Activated T-cell treated with anti-CD3 and anti-CD28 coated beads, Interleukin-2, amount 50 U/mL, for 72 hours (primary cell): ENCODE data around the gene LIMS2. TPM values are rescaled to one million over a fixed set of nuclear protein-coding genes. Genes with fewer than 3 reads are reported as not detected.

Experiments
- ATAC-seq, 2 donors: fragments of 150-1000 bp; cut with Tn5 transposase; replicated peaks in 1 of 2; 2 replicates each; pipeline ENCODE4 v1.10.0; 2021; ENCODE audit warnings: moderate library complexity in 2 of 2, mild to moderate bottlenecking in 1 of 2
- DNase-seq, 2 donors: peaks; one replicate each; pipeline ENCODE4 v3.0.0; 2021 to 2022; ENCODE audit warnings: mixed read lengths in 1 of 2
- H3K27ac Mint-ChIP-seq: one replicate; pipeline ENCODE4 v1.8.0; 2022; ENCODE audit warnings: mild to moderate bottlenecking, moderate library complexity, mixed read lengths
- H3K27me3 Mint-ChIP-seq: one replicate; pipeline ENCODE4 v1.8.0; 2022; ENCODE audit warnings: low read depth, mixed read lengths
- H3K36me3 Mint-ChIP-seq, 2 donors: one replicate each; pipeline ENCODE4 v1.8.0; 2022; ENCODE audit warnings: mixed read lengths in 2 of 2, mild to moderate bottlenecking in 1 of 2; ENCODE audit not compliant: insufficient read depth in 2 of 2
- H3K4me1 Mint-ChIP-seq: one replicate; pipeline ENCODE4 v1.8.0; 2022; ENCODE audit warnings: low read depth, mixed read lengths
- H3K4me3 Mint-ChIP-seq, 2 donors: one replicate each; pipeline ENCODE4 v1.8.0; 2022; ENCODE audit warnings: mild to moderate bottlenecking in 2 of 2, mixed read lengths in 2 of 2, moderate library complexity in 2 of 2
- H3K9me3 Mint-ChIP-seq, 2 donors: one replicate each; pipeline ENCODE4 v1.8.0; 2022; ENCODE audit warnings: mixed read lengths in 2 of 2
- total RNA-seq, 2 donors: library from RNA; stranded (reverse); gene quantifications; one replicate each; pipeline ENCODE4 v1.2.3, GENCODE V29; 2022

The LIMS2 gene
- total RNA-seq, 2 donors from 2014 or later: 6.4 to 10.3 TPM

GRCh38 chr2:127647242-127648190 lies 27.8 kb downstream of the LIMS2 start:
- Mint-ChIP-seq H3K36me3 (no peaks in the 10 kb centered on the region), H3K27me3 (no peaks in the 10 kb centered on the region), H3K27ac (no peak overlapping the region), H3K9me3 (no peaks in the 10 kb centered on the region), H3K4me3 (no peak overlapping the region), H3K4me1 (peaks cover 20% of the 10 kb centered on the region)
- ATAC-seq (no peak), DNase-seq (no peak)

- H3K4me1 Mint-ChIP-seq: peaks cover 20% of the 10 kb centered on the region
- DNase-seq (no peak), ATAC-seq (no peak)
- no peaks in the 10 kb centered on the region for H3K36me3 Mint-ChIP-seq
- no peak overlapping the region for H3K4me3 Mint-ChIP-seq
- H3K9me3 Mint-ChIP-seq: no peaks in the 10 kb centered on the region
- H3K27me3 Mint-ChIP-seq: no peaks in the 10 kb centered on the region
- H3K27ac Mint-ChIP-seq: no peak overlapping the region
These were observed 28.7 kb downstream of the LIMS2 start for GRCh38 chr2:127646487-127647241.

- no peak for DNase-seq
- Mint-ChIP-seq H3K4me1 (peaks cover 23% of the 10 kb centered on the region), H3K27me3 (no peaks in the 10 kb centered on the region), H3K4me3 (no peak within 1 kb of the TSS), H3K9me3 (no peaks in the 10 kb centered on the region), H3K36me3 (no peaks in the 10 kb centered on the region), H3K27ac (no peak within 1 kb of the TSS)
- no peak for ATAC-seq
These were observed 29.7 kb downstream of the LIMS2 start, which contains the start of gene GPR17 for GRCh38 chr2:127645395-127646291. TSS of gene GPR17 (plus strand) at chr2:127646153. CDS start at chr2:127650736, 4,583 bp downstream.

- Mint-ChIP-seq H3K9me3 (no peaks in the 10 kb centered on the region), H3K36me3 (no peaks in the 10 kb centered on the region), H3K4me1 (peaks cover 28% of the 10 kb centered on the region), H3K27ac (no peak overlapping the region), H3K4me3 (no peak overlapping the region), H3K27me3 (no peaks in the 10 kb centered on the region)
- DNase-seq: no peak
- no peak for ATAC-seq
These were observed 30.3 kb downstream of the LIMS2 start for GRCh38 chr2:127645026-127645394.

- H3K27ac Mint-ChIP-seq: no peak overlapping the region
- H3K27me3 Mint-ChIP-seq: no peaks in the 10 kb centered on the region
- no peak for DNase-seq
- no peak overlapping the region for H3K4me3 Mint-ChIP-seq
- peaks cover 27% of the 10 kb centered on the region for H3K4me1 Mint-ChIP-seq
- no peaks in the 10 kb centered on the region for H3K36me3 Mint-ChIP-seq
- no peak for ATAC-seq
- no peaks in the 10 kb centered on the region for H3K9me3 Mint-ChIP-seq
These were observed 31.0 kb downstream of the LIMS2 start for GRCh38 chr2:127644066-127645025.

GRCh38 chr2:127643439-127644065 lies 31.8 kb downstream of the LIMS2 start:
- H3K9me3 Mint-ChIP-seq: no peaks in the 10 kb centered on the region

GRCh38 chr2:127642706-127643438 lies 32.5 kb downstream of the LIMS2 start:
- H3K27me3 Mint-ChIP-seq: no peaks in the 10 kb centered on the region
- ATAC-seq (no peak), DNase-seq (no peak)
- H3K27ac Mint-ChIP-seq: no peak overlapping the region
- H3K4me1 Mint-ChIP-seq: peaks cover 30% of the 10 kb centered on the region
- H3K4me3 Mint-ChIP-seq: peak overlapping the region in 1 of 2 donors; percentile 45
- H3K9me3 Mint-ChIP-seq: no peaks in the 10 kb centered on the region
- no peaks in the 10 kb centered on the region for H3K36me3 Mint-ChIP-seq

More at GRCh38 chr2:127643439-127644065, 31.8 kb downstream of the LIMS2 start:
- Mint-ChIP-seq H3K4me3 (no peak overlapping the region), H3K27ac (no peak overlapping the region), H3K36me3 (no peaks in the 10 kb centered on the region), H3K4me1 (peaks cover 28% of the 10 kb centered on the region), H3K27me3 (no peaks in the 10 kb centered on the region)
- no peak for ATAC-seq
- DNase-seq: no peak

- DNase-seq (peak; percentile 44 to 53), ATAC-seq (peak; percentile 61 to 71)
- H3K4me1 Mint-ChIP-seq: peaks cover 37% of the 10 kb centered on the region
- peak overlapping the region; percentile 68 to 69 for H3K4me3 Mint-ChIP-seq
- H3K27ac Mint-ChIP-seq: no peak overlapping the region
- H3K27me3 Mint-ChIP-seq: no peaks in the 10 kb centered on the region
- H3K9me3 Mint-ChIP-seq: no peaks in the 10 kb centered on the region
- no peaks in the 10 kb centered on the region for H3K36me3 Mint-ChIP-seq
These were observed 33.4 kb downstream of the LIMS2 start for GRCh38 chr2:127641846-127642507.

- Mint-ChIP-seq H3K27me3 (no peaks in the 10 kb centered on the region), H3K27ac (no peak overlapping the region)
- no peak for ATAC-seq
These were observed 34.2 kb downstream of the LIMS2 start for GRCh38 chr2:127641133-127641532.

GRCh38 chr2:127640082-127641072 lies 35.0 kb downstream of the LIMS2 start:
- Mint-ChIP-seq H3K27me3 (no peaks in the 10 kb centered on the region), H3K9me3 (no peaks in the 10 kb centered on the region), H3K4me3 (peak overlapping the region; percentile 67 to 68), H3K27ac (peak overlapping the region; percentile 31), H3K36me3 (no peaks in the 10 kb centered on the region), H3K4me1 (peaks cover 44% of the 10 kb centered on the region)
- DNase-seq (peak; percentile 51 to 67), ATAC-seq (peak; percentile 53 to 59)

More at GRCh38 chr2:127641133-127641532, 34.2 kb downstream of the LIMS2 start:
- peak overlapping the region; percentile 67 to 68 for H3K4me3 Mint-ChIP-seq
- no peaks in the 10 kb centered on the region for H3K9me3 Mint-ChIP-seq
- DNase-seq: no peak
- peaks cover 44% of the 10 kb centered on the region for H3K4me1 Mint-ChIP-seq
- H3K36me3 Mint-ChIP-seq: no peaks in the 10 kb centered on the region
